T-helper 17 cell (primary cell): ENCODE data around the gene RNF19B. TPM values are rescaled to one million over a fixed set of nuclear protein-coding genes. Genes with fewer than 3 reads are reported as not detected.

Experiments
- ATAC-seq: fragments of 150-1000 bp; cut with Tn5 transposase; 2 replicates; pipeline ENCODE4 v1.10.0; 2021; ENCODE audit warnings: mild to moderate bottlenecking, moderate library complexity
- DNase-seq, 3 donors: peaks; one replicate each; pipeline versions ENCODE4 v3.0.0 to v3.0.0-alpha.2; 2020 to 2021
- H3K9me3 ChIP-seq: one replicate; pipeline ENCODE4 v1.7.0; 2013; ENCODE audit warnings: low read length, mild to moderate bottlenecking; ENCODE audit not compliant: control insufficient read depth, poor library complexity, severe bottlenecking
- H3K27ac Mint-ChIP-seq: one replicate; pipeline ENCODE4 v1.8.0; 2022; ENCODE audit warnings: mild to moderate bottlenecking, moderate library complexity, mixed read lengths
- H3K27me3 Mint-ChIP-seq: one replicate; pipeline ENCODE4 v1.8.0; 2022; ENCODE audit warnings: mixed read lengths
- H3K36me3 Mint-ChIP-seq: one replicate; pipeline ENCODE4 v1.8.0; 2022; ENCODE audit warnings: low read depth, mixed read lengths
- H3K4me1 Mint-ChIP-seq: one replicate; pipeline ENCODE4 v1.8.0; 2022; ENCODE audit warnings: mild to moderate bottlenecking, mixed read lengths
- H3K4me3 Mint-ChIP-seq: one replicate; pipeline ENCODE4 v1.8.0; 2022; ENCODE audit warnings: mild to moderate bottlenecking, moderate library complexity, mixed read lengths
- total RNA-seq, 4 donors: library from RNA in 2 of 4; stranded (reverse) in 2 of 4; gene quantifications; one replicate each; pipeline ENCODE4 v1.2.3 and lab custom pipeline; 2022 to 2026

Gene RNF19B
- total RNA-seq, 2 donors from 2014 or later = 67.1 to 87.7 TPM

DNA sequence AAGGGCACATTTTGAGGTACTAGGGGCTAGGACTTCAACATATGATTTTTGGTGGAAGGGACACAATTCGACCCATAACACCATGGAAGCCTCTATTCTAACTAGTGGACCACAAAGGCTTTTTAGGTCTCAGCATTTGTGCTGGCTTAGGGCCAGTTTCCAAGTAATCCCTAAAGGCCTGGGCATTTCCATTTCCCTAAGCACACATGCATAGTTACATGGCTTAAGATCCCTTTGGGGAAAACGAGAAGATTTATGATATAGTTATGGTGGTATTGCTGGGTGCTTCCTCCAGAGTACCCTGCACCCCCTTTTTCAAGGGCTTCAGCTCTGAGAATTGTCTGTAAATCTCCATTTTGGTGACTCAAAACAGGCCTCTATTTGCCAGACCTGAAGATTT lies 35.2 kb downstream of the RNF19B start:
- no peak overlapping the region for H3K27ac Mint-ChIP-seq
- ATAC-seq (no peak), DNase-seq (no peak)
- peaks cover 26% of the 10 kb centered on the region for H3K27me3 Mint-ChIP-seq
- no peak overlapping the region for H3K4me3 Mint-ChIP-seq
- peaks cover 7% of the 10 kb centered on the region for H3K36me3 Mint-ChIP-seq
- H3K9me3 ChIP-seq = no peaks in the 10 kb centered on the region
- H3K4me1 Mint-ChIP-seq = peaks cover 22% of the 10 kb centered on the region

GRCh38 chr1:32928715-32929114 lies 35.9 kb downstream of the RNF19B start:
- H3K36me3 Mint-ChIP-seq = peaks cover 8% of the 10 kb centered on the region
- H3K4me3 Mint-ChIP-seq = no peak overlapping the region
- no peaks in the 10 kb centered on the region for H3K9me3 ChIP-seq
- DNase-seq = no peak
- H3K27ac Mint-ChIP-seq = no peak overlapping the region
- no peak for ATAC-seq
- H3K4me1 Mint-ChIP-seq = peaks cover 27% of the 10 kb centered on the region
- H3K27me3 Mint-ChIP-seq = peaks cover 32% of the 10 kb centered on the region

DNA sequence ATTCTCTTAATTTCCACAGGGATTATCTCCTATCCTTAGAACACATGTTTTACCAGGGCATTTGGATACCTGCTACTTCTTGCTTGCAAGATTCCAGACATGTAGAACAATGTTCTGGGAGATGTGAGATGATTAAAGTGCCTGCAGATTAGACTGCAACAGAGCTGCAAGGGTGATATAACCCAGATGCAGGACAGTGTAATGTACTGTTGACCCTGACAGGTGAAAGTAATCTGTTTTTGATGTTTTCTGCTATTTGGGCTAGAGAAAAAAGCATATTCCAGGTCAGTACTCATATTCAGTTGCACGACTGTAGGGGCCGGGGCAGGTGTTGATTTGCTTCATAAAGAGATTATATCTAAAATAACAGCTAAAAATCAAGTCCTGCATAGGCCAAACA lies 36.3 kb downstream of the RNF19B start:
- H3K27me3 Mint-ChIP-seq = peaks cover 37% of the 10 kb centered on the region
- DNase-seq (no peak), ATAC-seq (no peak)
- H3K9me3 ChIP-seq = no peaks in the 10 kb centered on the region
- H3K4me3 Mint-ChIP-seq = peak overlapping the region; percentile 9
- peaks cover 26% of the 10 kb centered on the region for H3K4me1 Mint-ChIP-seq
- peaks cover 12% of the 10 kb centered on the region for H3K36me3 Mint-ChIP-seq
- H3K27ac Mint-ChIP-seq = no peak overlapping the region

- Mint-ChIP-seq H3K4me1 (peaks cover 29% of the 10 kb centered on the region), H3K4me3 (no peak overlapping the region), H3K27me3 (peaks cover 45% of the 10 kb centered on the region), H3K27ac (no peak overlapping the region), H3K36me3 (peaks cover 14% of the 10 kb centered on the region)
- H3K9me3 ChIP-seq = no peaks in the 10 kb centered on the region
- ATAC-seq = no peak
- DNase-seq = no peak
Observed at GRCh38 chr1:32927441-32927840, 37.2 kb downstream of the RNF19B start.

GRCh38 chr1:32926562-32926961 lies 38.0 kb downstream of the RNF19B start:
- DNase-seq (no peak), ATAC-seq (no peak)
- peaks cover 54% of the 10 kb centered on the region for H3K27me3 Mint-ChIP-seq
- peak overlapping the region; percentile 87 for H3K27ac Mint-ChIP-seq
- no peaks in the 10 kb centered on the region for H3K9me3 ChIP-seq
- H3K4me3 Mint-ChIP-seq = no peak overlapping the region
- H3K4me1 Mint-ChIP-seq = peaks cover 29% of the 10 kb centered on the region
- peaks cover 14% of the 10 kb centered on the region for H3K36me3 Mint-ChIP-seq

DNA sequence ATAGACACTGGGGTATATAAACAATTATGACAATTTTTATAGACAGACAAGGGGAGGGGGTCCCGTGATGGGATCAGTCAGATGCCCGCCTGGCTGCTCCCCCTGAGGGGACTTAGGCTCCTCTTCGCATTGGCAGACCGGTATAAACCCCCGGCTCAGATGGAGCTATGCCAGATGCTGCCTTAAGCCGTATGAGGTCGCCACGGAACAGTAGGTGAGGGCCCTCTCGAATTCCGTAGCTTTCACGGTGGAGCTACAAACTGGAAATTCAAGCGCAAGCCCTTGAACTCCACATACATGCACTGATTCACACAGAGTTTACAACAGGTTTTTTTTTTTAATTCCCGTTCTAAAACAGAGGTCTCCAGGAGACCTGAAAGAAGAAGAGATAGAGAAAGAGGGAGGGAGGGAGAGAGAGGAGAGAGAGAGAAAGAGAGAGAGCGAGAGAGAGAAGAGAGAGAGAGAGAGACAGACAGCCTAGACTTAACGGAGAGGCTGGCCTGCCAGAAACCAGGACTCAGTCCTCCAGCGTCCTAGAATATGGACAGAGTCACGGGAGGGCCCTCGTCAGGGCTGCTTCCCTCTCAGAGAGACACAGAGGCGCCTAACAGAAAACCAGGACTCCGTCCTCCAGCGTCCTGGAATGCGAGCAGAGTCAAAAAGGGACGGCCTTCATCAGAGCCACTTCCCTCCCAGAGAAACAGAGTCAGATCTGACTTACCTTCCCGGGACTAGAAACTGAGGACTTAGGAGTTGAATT lies 39.0 kb downstream of the RNF19B start:
- Mint-ChIP-seq H3K4me1 (peaks cover 29% of the 10 kb centered on the region), H3K36me3 (peaks cover 14% of the 10 kb centered on the region), H3K27ac (peak overlapping the region; percentile 87), H3K4me3 (peak overlapping the region; percentile 85), H3K27me3 (peaks cover 64% of the 10 kb centered on the region)
- peak; percentile 66 for ATAC-seq
- DNase-seq = no peak
- H3K9me3 ChIP-seq = no peaks in the 10 kb centered on the region

DNA sequence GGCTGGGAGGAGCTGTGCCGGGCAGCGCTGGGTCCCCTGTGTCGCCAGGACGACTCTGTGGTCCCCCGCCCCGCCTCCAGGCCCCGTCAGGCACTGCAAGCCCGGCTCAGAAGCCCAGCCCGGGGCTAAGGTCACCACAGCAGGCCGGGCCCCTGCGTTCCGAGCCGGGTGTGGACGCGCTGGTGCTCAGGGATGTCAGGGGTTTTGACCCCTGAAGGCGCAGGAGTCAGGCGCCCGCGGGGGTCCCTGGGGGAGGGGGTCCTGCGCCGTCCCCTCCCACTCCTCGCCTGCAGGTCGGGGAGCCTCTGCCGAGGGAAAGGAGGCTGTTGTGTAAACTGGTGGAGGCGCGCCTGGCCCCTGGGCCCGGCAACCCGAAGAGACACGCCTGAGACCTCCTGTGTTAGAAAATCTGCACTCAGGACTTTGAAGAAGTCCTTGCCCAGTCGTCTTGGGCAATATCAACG lies 39.7 kb downstream of the RNF19B start:
- peak overlapping the region; percentile 87 for H3K27ac Mint-ChIP-seq
- peaks cover 31% of the 10 kb centered on the region for H3K4me1 Mint-ChIP-seq
- ATAC-seq (peak; percentile 43), DNase-seq (no peak)
- peaks cover 70% of the 10 kb centered on the region for H3K27me3 Mint-ChIP-seq
- H3K36me3 Mint-ChIP-seq = peaks cover 14% of the 10 kb centered on the region
- H3K9me3 ChIP-seq = no peaks in the 10 kb centered on the region
- peak overlapping the region; percentile 85 for H3K4me3 Mint-ChIP-seq

- peaks cover 11% of the 10 kb centered on the region for H3K36me3 Mint-ChIP-seq
Observed at GRCh38 chr1:32920833-32921232, 43.8 kb downstream of the RNF19B start.

DNA sequence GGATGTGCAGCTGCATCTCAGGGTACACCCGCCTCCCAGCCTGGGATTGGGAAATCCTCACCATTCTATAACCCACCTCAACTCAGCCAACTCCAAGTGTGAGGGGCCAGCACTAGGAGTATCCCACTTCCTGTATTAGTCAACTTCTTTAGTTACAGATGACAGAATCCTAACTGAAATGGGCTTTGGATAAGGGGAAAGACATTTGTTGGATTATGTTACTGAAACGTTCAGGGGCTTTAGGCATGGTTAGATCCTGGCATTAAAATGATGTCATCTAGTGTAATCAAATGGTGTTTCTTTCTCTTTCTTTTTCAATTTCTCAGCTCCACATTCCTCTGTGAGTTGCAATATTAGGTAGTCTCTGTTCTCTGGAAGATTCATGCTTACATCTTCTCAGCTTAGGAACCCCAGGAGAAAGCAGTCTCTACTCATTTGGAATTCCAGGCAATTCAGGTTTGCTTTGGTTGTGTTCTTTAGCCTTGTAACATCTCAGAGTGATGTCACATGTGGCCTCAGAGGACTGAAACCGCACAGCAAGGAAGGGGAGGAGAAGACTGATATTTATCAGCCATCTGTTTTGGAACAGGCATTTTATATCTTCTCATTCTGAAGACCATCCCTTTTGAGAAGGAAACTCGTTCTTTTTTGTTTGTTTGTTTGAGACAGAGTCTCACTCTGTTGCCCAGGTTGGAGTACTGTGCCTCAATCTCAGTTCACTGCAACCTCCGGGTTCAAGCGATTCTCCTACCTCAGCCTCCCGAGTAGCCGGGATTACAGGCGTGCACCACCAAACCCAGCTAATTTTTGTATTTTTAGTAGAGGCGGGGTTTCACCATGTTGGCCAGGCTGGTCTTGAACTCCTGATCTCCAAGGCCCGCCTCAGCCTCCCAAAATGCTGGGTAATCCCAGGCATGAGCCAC lies 44.5 kb downstream of the RNF19B start:
- H3K9me3 ChIP-seq = no peaks in the 10 kb centered on the region
- Mint-ChIP-seq H3K27me3 (peaks cover 78% of the 10 kb centered on the region), H3K36me3 (peaks cover 7% of the 10 kb centered on the region), H3K4me3 (peak overlapping the region; percentile 19), H3K27ac (no peak overlapping the region), H3K4me1 (peaks cover 21% of the 10 kb centered on the region)
- ATAC-seq (no peak), DNase-seq (no peak)

More at GRCh38 chr1:32920833-32921232, 43.8 kb downstream of the RNF19B start:
- no peak overlapping the region for H3K4me3 Mint-ChIP-seq
- H3K4me1 Mint-ChIP-seq = peaks cover 29% of the 10 kb centered on the region
- ATAC-seq (no peak), DNase-seq (no peak)
- H3K27me3 Mint-ChIP-seq = peaks cover 79% of the 10 kb centered on the region
- H3K27ac Mint-ChIP-seq = no peak overlapping the region
- no peaks in the 10 kb centered on the region for H3K9me3 ChIP-seq

GRCh38 chr1:32918179-32918578 lies 46.4 kb downstream of the RNF19B start:
- no peak overlapping the region for H3K27ac Mint-ChIP-seq
- H3K4me3 Mint-ChIP-seq = no peak overlapping the region
- DNase-seq (no peak), ATAC-seq (no peak)
- peaks cover 2% of the 10 kb centered on the region for H3K36me3 Mint-ChIP-seq
- peaks cover 59% of the 10 kb centered on the region for H3K27me3 Mint-ChIP-seq
- H3K9me3 ChIP-seq = no peaks in the 10 kb centered on the region
- peaks cover 8% of the 10 kb centered on the region for H3K4me1 Mint-ChIP-seq

DNA sequence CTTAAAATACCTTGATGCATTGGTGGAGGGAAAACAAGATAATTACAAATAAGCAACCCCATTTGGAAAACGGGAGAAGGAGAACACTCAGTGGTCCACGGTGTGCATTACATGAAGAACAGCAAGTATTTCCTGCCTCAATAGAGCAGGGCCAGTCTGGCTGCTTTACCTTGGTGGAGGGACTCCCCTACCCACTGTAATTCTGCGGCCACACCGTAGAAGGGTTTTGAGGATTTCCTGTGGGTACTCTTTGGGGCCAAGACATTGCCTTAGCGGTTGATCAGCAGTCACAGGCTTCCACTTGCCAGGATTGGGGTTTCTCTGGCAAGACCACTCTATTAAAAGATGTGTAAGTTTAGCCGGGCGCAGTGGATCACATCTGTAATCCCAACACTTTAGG lies 47.1 kb downstream of the RNF19B start:
- peaks cover 5% of the 10 kb centered on the region for H3K4me1 Mint-ChIP-seq
- H3K4me3 Mint-ChIP-seq = no peak overlapping the region
- peaks cover 52% of the 10 kb centered on the region for H3K27me3 Mint-ChIP-seq
- peak; percentile 64 for ATAC-seq
- H3K27ac Mint-ChIP-seq = no peak overlapping the region
- H3K36me3 Mint-ChIP-seq = no peaks in the 10 kb centered on the region
- no peak for DNase-seq
- H3K9me3 ChIP-seq = no peaks in the 10 kb centered on the region

DNA sequence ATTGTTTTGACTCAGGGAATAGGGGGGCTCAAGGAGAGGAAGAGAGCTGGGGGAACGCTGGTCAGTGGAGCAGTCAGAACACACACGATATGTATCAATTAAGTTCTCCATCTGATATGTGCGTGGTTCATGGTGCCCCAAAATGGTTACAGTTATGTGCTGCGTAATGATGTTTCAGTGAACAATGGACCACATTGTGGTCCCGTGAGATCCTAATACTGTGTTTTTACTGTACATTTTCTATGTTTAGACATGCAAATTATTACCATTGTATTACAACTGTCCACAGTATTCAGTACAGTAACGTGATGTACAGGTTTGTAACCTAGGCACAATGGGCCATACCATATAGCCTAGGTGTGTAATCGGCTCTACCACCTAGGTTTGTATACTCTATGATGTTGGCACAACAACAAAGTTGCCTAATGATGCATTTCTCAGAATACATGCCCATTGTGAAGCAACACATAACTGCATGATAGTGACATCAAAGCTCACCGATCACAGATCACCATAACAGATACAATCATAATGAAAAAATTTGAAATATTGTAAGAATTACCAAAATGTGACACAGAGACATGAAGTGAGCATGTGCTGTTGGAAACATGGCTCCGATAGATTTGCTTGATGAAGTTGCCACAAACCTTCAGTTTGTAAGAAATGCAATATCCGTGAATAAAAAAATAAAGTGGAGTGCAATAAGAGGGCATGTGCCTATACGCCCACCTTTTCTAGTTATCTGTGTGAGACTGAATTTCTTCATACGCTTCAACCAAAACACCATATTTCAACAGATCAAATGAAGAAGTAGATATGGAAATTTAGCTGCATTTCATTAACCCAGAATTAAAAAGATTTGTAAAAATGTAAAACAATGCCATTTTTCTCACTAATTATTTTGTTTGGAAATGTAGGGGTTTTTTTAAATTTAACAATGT lies 48.6 kb downstream of the RNF19B start:
- H3K36me3 Mint-ChIP-seq = no peaks in the 10 kb centered on the region
- no peak for ATAC-seq
- no peak for DNase-seq
- H3K4me3 Mint-ChIP-seq = no peak overlapping the region
- H3K27me3 Mint-ChIP-seq = peaks cover 37% of the 10 kb centered on the region
- no peak overlapping the region for H3K27ac Mint-ChIP-seq
- no peaks in the 10 kb centered on the region for H3K9me3 ChIP-seq
- peaks cover 4% of the 10 kb centered on the region for H3K4me1 Mint-ChIP-seq
